Activated gamma-delta T cell treated with anti-CD3 and anti-CD28 coated beads, Interleukin-2, amount 50 U/mL, for 16 hours (primary cell): ENCODE results near the gene TSPAN14.
A peak's percentile ranks its signal among the peaks of the same experiment; 100 is the strongest.
"Not testable (repeated sequence)": the region's sequence is repeated elsewhere in the genome, so short reads cannot be mapped to it uniquely, and the experiment has no call there.

ENCODE experiments used
- DNase-seq: peaks from one replicate; pipeline ENCODE4 v3.0.0-alpha.2; 2020; ENCODE audit warnings: low read depth

The TSPAN14 gene, protein sequence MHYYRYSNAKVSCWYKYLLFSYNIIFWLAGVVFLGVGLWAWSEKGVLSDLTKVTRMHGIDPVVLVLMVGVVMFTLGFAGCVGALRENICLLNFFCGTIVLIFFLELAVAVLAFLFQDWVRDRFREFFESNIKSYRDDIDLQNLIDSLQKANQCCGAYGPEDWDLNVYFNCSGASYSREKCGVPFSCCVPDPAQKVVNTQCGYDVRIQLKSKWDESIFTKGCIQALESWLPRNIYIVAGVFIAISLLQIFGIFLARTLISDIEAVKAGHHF

DNA sequence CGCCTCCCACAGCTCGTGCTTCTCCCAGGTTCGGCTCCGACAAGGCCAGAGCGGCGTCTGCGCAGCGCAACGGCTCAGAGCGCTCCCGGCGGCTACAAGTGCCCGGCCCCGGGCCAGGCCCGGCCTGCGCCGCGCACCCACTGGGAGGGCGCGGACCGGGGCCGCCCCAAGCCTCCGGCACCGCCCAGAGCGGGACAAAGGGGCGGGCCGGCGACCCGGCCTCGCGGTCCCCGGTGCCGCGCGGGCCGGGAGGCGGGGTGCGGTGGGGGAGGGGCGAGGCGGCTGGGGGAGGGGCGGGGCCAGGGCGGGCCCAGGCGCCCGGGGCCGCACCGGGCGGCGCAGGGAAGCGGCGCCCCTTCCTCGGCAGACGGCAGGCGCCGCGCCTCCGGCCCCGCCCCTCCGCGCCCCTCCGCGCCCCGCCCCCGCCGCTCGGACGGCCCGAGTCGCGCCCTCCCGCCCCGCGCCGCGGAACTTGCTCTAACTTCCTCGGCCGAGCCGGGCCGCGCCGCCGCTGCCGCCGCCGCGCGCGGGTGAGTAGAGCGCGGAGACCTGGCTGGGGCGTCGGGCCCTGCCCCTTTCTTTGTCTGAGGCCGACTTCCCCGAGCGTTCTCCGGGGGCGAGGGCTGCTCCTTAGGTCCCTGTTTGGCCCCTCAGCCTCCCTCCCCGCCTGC, at the start of gene TSPAN14:
Gene TSPAN14 (plus strand): TSS at position 469 of the 671 bp plus-strand sequence. CDS start 34,924 bp downstream, outside the sequence.
- DNase-seq: peak; percentile 52

DNA sequence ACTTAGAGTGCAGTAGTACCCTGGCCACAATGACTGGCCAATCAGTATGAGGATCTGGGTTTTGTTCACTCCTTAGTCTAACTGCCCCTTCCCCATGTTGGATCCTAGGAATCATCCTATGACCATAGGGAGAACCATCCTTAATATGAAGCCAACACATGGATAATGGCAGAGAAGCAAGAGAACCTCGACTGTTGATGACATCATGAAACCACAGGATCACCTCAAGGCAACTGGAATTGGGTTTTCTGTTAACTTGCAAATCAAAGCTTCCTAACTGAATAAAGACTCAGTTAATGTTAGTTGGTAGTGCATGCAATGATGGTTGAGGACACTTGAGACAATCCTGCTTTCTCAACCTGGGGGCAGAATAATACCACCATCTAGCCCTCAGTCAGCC, 49.1 kb upstream of the TSPAN14 start:
- DNase-seq: no peak

DNA sequence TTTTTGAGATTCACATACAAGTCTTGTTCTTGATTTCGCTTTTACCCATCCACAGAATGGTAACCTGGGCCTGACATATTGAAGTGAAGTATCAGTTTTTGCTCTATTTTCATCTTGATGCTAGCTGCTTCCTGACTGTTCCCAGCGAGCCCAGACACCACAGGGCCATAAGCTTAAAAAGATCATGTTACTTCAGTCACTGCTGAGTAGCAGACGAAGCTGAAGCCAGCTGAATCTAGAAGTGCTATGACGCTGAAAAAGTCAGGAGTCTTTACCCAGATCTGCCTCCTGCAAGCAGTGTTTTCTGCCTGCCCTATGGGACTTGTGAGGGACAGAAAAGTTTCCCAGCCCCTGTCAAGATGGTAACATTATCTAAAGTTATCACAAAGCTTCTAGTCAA, 48.5 kb upstream of the TSPAN14 start:
- DNase-seq: no peak

DNA sequence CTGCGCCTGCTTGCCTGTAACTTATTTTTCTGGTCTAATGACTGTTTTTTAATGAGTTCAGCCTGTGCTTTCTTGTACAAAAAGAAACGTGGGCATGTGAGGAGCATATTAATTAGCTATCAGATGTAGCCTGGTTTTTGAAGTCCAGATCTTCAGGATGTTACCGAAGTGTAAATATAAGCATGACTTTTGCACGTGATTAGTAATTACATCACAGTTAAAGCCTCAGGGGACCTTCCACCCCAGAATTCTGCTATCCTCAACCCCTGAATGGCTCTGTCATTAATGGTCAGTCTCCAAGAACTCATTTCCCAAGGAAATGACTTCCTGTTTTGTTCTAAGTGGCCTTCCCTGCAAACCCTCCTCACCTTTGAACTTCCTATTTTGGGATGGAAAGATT, 47.9 kb upstream of the TSPAN14 start:
- no peak for DNase-seq

DNA sequence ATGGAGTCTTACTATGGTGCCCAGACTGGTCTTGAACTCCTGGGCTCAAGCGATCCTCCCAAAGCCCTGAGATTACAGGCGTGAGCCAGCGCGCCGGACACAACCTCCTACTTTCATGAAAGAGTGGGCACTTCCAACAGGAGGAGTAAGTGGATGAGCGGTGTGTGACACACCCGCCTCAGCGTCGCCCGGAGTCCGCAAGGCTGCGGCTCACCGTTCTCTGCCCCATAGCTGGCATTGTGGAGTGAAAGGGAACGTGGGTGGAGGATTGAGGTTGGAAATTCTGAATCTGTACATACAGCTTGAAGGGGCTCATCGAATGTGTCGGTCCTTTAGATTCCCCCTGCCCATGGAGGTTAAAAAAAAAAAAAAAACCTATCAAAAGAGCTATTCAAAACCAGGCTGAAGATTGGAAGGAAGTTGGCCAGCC, 46.3 kb upstream of the TSPAN14 start:
- peak; percentile 25 for DNase-seq

DNA sequence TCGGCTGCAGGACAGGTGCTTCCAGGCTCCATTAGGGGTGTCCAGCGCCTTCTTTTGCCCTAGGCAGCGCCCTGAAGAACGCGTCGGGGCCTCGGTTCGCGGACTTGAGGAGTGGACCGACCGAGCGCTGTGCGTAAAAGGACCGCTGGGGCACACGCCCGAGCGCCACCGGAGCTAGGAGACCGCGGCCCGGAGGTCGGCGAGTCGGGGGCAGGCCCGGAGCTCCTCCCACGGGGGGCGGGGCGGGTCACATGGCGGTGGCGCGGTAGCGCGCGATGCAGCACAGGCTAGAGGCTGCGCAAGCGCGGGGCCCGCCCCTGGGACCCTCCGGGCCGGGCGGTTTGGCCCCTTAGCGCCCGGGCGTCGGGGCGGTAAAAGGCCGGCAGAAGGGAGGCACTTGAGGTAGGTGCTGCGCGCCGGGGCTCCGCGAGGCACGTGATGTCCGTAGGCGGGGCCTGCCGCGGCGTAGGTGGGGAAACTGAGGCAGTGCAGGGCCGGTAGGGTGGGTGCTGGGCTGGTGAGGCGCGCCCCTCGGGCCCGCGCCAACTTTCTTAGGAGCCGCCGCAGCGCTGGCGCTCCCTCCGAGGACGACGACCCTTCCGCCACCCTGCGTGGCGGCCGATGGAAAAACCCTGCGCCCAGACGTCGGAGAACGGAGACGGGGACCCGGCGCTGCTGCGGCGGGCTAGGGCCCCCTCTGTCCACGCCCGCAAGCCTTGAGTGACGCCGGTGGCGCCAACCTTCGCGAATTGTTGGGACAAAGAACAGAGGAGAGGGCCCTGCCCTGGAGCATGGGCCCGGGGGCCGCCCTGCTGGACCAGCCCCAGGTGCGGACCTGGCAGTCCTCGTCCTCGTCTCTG, 45.6 kb upstream of the TSPAN14 start, which contains the start of gene PRXL2A:
Gene PRXL2A (plus strand): TSS at position 310 of the 860 bp plus-strand sequence. CDS start 11,917 bp downstream, outside the sequence.
- peak; percentile 74 for DNase-seq

DNA sequence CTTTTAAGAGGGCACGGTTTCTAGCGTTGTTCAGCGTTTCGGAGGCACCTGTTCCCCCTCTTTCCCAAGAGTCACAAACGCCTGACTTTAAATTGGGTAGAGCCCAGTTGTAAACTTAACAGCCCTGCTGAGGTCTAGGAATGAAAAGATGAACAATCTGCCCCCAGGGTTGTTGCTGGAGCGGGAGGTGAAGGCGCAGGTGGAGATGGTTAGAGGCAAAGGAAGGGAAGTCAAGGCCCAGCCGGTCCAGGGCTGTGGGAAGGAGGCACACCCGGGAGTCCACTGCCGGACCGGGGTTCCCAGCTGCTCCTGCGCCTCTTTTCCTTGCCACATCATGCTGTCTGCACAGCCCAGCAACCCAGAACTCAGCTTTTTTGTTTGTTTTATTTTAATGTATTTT, 45.0 kb upstream of the TSPAN14 start:
- no peak for DNase-seq

DNA sequence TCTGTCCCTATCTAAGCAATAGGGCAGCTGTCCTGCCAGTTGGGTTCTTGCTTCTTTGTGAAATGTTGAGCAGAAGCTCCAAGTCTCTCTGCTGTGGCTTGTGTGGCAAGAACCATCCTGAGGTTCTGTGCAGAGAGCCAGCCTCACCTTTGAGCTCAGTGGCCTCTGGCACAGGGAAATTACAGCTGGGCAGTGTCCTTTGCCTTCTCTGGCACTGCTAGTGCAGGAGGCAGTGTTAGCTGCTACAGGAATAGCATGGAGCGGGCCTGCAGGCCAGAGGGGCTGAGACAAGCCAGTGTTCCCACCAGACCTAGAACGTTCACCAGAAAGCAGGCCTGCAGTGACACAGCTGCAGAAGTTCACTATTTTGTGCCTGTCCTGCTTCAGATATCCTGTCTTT, 44.0 kb upstream of the TSPAN14 start:
- no peak for DNase-seq

DNA sequence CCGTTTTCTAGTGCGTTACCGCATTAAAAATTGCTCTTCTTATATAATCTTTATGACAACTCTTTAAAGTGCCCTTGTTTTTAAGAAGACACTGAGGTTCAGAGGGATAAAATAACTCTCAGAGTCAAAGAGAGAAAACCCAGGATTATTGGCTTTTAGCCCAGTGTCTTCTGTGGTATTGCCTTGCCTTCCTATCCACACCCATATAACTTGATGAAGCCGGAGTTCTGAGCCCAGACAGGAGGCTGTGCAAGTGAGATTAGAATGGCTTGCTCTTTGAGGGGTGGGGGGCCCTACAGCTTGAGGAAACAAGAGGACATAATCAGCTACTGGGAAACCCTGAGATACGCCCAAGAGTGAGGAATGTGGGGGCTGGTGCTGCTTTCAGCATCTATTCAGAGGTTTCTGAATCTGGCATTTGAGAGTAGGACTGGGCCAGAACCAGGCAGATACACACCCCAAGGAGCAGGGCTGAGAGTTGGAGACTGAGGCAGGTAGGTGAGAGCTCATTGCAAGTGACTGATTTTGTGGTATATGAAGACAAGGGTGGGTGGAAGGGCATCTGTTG, 43.4 kb upstream of the TSPAN14 start:
- no peak for DNase-seq

DNA sequence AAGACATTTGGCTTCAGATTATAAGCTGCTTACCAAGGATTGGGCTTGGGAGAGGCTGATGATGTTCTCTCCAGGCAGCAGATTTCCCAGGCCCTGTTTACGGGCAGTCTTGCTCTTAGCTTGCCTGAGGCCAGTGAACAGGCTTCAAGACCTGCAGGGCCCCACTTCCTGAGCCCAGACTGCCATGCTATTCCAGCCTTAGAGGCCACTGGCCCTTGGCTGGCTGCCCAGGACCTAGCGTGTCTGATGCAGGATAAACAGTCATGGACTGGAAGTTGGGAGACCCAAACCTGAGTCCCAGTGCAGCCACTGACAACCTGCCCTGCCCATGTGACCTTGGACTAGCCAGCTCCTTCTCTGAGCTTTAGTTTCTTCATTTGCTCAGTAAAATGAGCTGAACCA, 42.8 kb upstream of the TSPAN14 start:
- no peak for DNase-seq

DNA sequence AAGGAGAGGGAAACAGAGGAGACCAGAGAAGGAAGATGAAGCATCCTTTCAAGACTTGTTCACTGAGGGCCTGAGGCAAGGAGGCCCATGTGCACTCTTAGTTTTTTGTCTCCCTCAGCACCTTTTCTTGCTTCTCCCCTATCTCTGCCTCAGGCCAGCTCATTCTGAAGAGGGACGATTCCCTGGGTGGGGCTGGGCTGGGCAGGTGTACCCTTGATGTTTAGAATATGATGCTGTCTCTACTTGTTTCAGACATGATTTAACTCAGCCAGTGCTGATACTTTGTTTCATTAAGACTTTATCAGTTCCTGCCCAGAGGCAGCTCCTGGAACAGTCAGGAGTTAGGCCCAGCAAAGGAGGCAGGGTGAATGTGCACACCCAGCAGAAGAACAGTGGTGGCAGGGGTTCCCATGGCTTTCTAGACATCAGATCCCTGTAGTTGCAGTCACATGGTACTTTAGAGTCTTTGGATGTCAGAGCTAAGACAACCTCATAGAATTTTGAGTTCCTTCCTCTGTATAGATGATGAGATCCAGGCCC, 42.4 kb upstream of the TSPAN14 start:
- DNase-seq: no peak

DNA sequence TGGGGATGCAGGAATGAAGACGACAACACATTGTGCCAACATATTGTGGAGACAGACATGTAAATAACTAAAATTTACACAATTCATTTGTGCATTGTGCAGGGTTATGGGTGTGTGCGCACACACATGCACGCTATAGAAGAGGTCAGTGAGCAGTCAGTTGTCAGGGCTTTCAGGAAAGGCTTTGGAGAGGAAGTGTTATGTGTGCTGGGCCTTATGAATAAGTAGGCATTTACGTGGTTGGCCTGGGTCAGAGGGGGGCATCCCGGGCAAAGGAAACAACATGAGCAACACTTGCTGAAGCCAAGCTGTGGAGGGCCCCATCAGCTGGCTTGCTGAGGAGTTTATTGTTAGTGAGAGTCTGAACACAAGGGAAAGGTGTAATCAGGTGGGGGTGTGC, 41.6 kb upstream of the TSPAN14 start:
- DNase-seq: no peak

DNA sequence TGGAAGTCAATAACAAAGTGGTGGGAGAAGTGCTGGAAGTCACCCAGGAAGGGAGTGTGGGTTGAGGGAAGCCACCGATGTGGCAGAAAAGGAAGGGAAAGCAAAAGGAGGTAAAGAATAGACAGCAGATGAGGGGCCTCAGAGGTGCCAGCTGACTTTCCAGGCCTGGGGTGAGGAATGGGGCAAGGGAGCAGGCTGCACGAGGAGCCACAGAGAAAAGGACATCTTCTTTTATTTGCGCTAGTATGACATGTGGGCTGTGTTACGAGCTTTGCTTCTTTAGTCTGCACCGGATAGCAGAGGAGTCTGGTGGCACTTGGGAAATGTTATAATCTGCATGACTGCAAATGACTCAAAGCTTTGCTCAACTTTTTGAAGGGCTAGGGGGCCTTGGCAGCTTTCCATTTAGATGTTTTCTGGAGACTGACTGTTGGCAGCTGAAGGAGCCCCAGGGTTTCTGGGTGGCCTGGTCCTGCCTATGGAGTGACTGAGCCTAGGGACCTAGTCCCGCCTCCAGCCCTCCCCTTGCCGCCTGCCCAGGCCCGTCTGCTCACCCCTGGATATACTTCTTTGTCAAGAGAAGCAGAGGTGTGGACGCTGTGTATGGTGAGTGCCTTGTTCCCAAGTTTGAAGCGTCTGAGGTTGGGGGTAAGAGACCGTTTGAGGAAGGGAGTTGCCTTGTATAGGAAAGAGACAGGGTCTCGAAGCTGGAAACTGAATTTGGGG, 40.7 kb upstream of the TSPAN14 start:
- DNase-seq: no peak

DNA sequence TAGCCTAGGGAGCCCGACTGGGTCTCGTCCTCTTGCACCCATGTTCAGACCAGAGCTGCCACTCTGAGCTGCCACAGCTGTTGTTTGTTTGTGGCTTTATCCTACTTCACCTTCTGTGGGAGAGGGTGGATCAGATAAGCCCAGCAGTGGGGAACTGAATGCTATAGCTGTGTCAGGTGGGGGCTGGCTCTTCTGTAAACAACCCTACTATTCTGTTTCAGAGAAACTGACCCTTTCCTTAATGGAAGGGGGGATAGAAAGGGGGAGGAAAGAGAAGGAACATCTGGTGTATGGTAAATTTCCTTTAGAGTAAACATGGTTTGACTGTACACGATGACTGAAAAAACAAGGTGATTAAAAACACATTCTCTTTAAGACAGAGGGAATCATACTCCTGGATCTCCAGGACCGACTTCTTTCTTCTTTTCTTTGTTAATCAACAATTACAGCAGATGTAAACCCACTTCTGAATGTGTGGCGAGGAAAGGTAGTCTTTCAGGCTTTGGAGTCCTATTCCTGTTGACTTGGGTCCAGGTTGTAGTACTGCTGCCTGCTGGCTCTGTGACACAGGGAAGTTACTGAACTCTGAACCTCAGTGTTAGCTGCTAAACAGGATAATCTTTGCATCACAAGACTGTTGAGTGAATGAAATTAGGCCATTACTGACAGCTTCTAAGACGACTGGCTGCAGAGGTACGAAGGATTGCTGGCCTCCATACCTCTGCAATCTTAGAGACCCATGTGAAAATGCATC, 39.8 kb upstream of the TSPAN14 start:
- DNase-seq: no peak

DNA sequence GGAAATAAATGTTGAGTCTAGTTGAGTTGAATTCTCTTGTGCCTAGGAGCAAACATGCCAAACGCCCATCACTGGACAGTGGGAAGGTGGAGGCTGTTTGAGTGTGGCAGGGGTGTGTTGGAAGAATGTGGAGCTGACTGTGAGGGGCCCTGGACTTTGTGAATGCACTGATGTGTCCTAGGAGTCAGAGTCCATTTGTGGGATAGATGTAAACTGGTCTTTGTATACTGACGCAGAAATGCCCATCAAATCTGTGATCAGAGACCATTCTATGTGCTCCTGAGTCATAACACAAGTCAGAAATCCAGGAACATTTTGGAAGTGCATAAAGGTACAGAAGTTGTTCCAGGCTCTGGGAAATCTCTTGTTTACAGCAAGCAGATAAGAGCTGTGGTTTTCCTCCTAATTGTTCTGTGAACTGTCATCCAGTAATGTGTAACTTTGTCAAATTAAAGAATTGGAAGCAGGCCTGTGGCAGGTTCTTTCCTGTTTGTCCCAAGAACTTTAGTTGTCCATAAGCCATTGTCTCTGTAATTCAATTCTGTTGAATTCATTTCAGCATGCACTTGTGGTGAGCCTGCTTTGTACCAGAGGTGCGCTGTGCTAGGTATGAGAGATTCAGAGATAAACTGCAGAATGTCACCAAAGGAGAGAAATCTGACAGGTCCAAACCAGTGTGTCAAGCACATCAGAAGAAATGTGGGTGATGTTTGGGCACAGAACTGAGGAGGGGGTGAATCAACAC, 38.2 kb upstream of the TSPAN14 start:
- DNase-seq: no peak

DNA sequence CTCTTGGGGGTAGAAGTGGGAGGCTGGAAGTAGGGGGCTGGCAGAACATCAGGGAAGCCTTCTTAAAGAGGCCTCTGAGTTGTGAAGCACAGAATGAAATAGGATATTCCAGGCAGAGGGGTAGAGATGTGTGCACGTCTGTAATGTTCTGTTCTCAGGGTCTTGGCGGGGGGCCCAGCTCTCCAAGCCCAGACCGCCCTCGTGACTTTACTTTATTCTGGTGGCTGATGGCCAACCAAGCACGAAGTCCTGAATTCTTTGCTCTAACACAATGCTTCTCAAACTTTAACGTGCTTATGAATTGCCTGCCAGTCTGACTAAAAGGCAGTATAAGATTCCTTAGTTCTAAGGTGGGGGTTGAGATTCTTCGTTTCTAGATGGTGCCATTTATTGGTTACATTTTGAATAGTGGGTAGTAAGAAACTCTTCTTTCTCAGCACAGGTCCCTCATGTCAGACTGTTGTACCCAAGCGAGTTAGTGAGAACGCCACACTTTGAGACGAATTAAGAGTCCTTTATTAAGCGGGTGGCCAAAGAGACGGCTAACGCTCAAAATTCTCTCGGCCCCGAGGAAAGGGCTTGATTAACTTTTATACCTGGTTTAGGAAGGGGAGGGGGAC, 37.5 kb upstream of the TSPAN14 start:
- DNase-seq: no peak

DNA sequence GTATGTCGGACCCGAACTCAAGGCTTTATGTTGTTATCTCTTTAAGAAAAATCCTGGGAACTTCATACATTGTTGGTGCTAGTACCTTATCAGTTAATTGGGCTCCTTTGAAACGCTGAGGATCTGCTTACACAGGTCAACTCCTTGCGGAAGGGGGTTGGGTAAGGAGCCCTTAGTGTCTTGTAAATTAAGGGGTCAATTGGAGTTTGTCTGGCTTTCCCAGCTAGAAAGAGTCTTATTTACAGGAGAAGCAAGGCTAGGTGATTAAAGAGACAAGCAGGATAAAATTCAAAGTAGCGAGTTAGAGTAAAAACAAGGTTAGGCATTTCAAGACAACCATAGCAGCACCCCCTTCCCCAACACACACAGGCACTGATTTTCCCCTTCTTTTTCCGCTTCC, 36.9 kb upstream of the TSPAN14 start:
- DNase-seq: not testable (repeated sequence)

DNA sequence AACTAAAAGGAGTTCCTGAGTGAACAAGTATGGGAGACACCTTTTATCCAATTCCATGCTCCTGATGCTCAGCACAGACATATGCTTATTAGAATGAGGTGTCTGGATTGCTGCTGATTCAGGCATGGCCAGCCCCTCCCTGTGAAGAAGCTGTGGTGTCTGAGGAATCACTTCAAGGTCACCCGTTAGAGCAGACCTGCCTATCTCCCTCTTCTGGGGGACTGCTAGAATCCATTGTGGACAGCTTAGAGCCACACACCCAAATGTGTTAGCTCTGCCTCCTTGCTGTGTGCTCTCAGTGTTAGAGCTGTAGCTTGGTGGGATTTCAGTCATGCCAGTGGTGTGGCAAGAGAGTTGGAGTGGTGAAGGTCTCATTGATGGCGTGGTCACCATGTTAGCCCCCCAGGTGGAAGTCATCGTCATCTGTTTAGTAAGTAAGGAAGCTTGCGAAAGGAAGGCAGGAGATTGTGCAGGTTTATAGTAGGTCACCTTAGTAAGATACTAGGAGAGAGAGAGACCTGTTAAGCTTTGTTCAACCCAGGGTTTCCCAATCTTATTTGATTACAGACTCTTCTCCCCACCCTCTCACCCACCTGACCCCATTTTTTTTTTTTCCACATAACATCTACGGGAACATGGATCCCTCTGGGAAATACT, 32.9 kb upstream of the TSPAN14 start:
- no peak for DNase-seq
